Vagina (tissue), 2 donors: ENCODE results near the gene PLSCR1.

Source experiments
- POLR2A ChIP-seq, 2 donors: fragments of 450-650 bp; IDR thresholded peaks; one replicate each; pipeline ENCODE4 v1.6.1; 2017; ENCODE audit warnings: antibody characterized with exemption in 2 of 2, mild to moderate bottlenecking in 2 of 2, moderate library complexity in 2 of 2
- TF ChIP-seq, protein P1 (sequence below), 3 experiments: fragments of 450-650 bp in 2 of 3; fragments of 200-600 bp in 1 of 3; sonication (generic) in 1 of 3; IDR thresholded peaks; one replicate each; pipeline ENCODE4 v1.5.1; 2017 to 2019; ENCODE audit warnings: antibody characterized with exemption in 3 of 3, mild to moderate bottlenecking in 2 of 3, moderate library complexity in 2 of 3

DNA sequence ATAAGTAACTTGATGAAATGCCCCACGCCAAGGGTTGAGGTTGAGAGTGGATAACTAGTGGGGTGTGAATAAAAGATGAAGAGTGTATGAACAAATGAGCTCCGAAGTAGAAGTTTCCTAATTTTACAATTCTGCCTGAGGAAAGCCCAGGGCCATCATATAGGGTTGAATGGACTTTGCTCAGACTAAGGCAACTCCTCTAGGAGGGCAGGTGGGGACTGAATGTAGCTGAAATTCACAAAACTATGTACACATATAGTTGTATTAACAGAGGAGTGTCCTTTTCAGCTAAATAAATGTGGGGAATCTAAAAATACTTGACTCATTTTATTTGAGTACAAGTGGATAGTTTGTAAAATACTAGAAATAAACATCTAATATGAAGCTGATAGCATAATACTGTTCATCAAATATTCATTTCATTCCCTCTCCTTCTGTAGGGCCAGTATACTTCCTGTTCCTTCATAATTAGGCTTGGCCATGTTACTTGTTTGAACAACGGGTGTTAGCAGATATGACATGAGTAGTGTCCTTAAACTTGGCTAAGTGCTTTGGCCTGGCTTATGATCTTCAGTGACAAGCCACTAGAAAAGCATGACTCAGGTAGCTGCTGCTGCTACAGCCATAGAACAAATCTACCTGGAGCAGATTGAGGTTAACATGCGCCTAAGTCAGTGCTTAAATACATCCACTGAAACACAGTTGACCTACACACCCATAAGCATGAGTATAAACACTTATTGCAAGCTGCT lies 26.5 kb downstream of the PLSCR1 start:
- TF ChIP-seq, protein P1, sequence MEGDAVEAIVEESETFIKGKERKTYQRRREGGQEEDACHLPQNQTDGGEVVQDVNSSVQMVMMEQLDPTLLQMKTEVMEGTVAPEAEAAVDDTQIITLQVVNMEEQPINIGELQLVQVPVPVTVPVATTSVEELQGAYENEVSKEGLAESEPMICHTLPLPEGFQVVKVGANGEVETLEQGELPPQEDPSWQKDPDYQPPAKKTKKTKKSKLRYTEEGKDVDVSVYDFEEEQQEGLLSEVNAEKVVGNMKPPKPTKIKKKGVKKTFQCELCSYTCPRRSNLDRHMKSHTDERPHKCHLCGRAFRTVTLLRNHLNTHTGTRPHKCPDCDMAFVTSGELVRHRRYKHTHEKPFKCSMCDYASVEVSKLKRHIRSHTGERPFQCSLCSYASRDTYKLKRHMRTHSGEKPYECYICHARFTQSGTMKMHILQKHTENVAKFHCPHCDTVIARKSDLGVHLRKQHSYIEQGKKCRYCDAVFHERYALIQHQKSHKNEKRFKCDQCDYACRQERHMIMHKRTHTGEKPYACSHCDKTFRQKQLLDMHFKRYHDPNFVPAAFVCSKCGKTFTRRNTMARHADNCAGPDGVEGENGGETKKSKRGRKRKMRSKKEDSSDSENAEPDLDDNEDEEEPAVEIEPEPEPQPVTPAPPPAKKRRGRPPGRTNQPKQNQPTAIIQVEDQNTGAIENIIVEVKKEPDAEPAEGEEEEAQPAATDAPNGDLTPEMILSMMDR (IDR thresholded peaks at IDR 0.05), result no peak
- TF ChIP-seq POLR2A (IDR thresholded peaks at IDR 0.05), result no peak
